Ectodermal cell (in vitro differentiated cells): ENCODE measurements around the gene RTL9. TPM values are rescaled to one million over a fixed set of nuclear protein-coding genes. Genes with fewer than 3 reads are reported as not detected.

ENCODE experiments used
- H3K27ac ChIP-seq: 2 replicates; pipeline ENCODE4 v1.7.0; 2013; ENCODE audit warnings: mild to moderate bottlenecking, low read depth, low read length; ENCODE audit not compliant: insufficient read depth, poor library complexity, severe bottlenecking
- H3K27me3 ChIP-seq: 2 replicates; pipeline ENCODE4 v1.7.0; 2013; ENCODE audit warnings: mild to moderate bottlenecking, low read length; ENCODE audit not compliant: insufficient read depth, control insufficient read depth, poor library complexity, severe bottlenecking
- H3K36me3 ChIP-seq: one replicate; pipeline ENCODE4 v1.7.0; 2013; ENCODE audit warnings: low read length; ENCODE audit not compliant: control insufficient read depth, insufficient read depth
- H3K4me1 ChIP-seq: one replicate; pipeline ENCODE4 v1.7.0; 2013; ENCODE audit warnings: low read length; ENCODE audit not compliant: control insufficient read depth, insufficient read depth
- H3K4me3 ChIP-seq: 2 replicates; pipeline ENCODE4 v1.7.0; 2013; ENCODE audit warnings: low read depth, low read length, control low read depth; ENCODE audit not compliant: insufficient read depth
- H3K9me3 ChIP-seq: 2 replicates; pipeline ENCODE4 v1.7.0; 2013; ENCODE audit warnings: mild to moderate bottlenecking, low read length, moderate library complexity; ENCODE audit not compliant: control insufficient read depth
- WGBS, 2 experiments: methylation state at CpG; one replicate each; pipeline ENCODE4 v1.1.7; 2013; ENCODE audit warnings: missing lambda C conversion rate in 2 of 2; 5-methylcytosine and 5-hydroxymethylcytosine counted together
- polyA plus RNA-seq, 4 experiments: library from polyadenylated mRNA; stranded (reverse); fragments of 50-300 nt; gene quantifications; one replicate each; pipeline ENCODE4 v1.2.3, GENCODE V29; 2013

Gene RTL9
- polyA plus RNA-seq (2013, experiment 1 of 4): 0.39 TPM
- polyA plus RNA-seq (2013, experiment 2 of 4): 0.34 TPM
- 0.16 TPM for polyA plus RNA-seq (2013, experiment 3 of 4)
- polyA plus RNA-seq (2013, experiment 4 of 4): 0.28 TPM

DNA sequence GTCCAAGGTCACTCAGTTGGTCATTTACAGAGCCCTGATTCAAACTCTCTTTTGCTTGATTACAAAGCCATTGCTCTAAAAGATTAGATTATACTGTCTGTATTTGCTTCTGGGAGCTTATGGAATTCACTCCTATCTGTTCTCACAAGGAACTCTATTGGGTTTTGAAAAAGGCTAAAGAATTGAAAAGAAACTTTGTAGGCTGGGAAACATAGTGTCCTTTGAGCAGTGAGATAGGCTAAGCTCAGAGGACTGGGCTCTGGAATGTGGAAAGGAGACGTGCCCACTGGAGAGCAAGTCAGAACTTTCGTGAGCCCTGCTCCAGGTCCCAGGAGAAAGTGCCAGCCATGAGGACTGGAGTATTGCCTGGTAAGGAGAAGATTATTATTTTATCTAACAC, at the start of gene RTL9:
Gene RTL9 (plus strand): TSS at position 301 of the 400 bp plus-strand sequence. CDS start 91,770 bp downstream, outside the sequence.
- Histone ChIP-seq H3K27ac (no peak within 1 kb of the TSS), H3K4me3 (no peak within 1 kb of the TSS), H3K4me1 (no peaks in the 10 kb centered on the region), H3K36me3 (no peaks in the 10 kb centered on the region), H3K27me3 (no peaks in the 10 kb centered on the region), H3K9me3 (no peaks in the 10 kb centered on the region)
- 73 to 100% methylated on average over 2 of the region's 2 CpGs for WGBS, 2 experiments

DNA sequence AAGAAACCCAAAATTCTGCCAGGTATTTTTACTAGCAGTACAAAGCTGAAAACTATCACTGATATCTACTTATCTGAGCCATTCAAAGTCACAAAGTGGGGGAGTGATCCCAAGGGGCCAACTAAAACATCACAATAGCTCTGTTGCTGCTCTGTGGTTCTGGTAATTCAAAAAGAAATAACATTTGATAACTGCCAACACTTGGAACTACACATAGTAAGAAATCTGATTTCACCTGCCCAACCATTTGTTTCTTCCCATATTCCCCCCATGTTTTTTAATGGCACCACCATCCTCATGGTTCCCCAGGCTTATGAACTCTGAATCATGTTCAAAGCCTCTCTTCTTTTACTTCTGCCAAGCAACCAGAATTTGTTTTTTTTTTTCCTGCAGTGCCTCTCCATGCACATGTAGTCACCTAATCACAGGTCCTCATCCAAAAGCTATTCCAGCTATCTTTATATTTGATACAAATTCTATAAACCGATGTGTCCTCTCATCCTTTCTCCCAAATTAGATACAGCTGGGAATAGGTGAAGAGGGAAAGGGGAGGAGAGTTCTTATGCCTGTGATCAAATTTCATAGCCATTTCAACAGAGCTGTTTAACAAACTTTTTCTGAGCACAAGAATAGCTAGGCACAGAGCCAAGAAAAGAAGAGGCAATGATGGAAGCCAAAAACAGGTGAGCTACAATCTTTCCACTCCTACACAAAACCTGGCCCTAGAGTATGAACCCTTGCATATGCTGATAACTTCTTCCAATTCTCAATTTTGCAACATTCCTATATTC, 48.5 kb upstream of the RTL9 start:
- H3K27ac ChIP-seq: no peak overlapping the region
- no peak overlapping the region for H3K4me3 ChIP-seq
- no CpG with 5 or more reads among the region's 1 CpG for WGBS, 2 experiments
- no peaks in the 10 kb centered on the region for H3K9me3 ChIP-seq
- no peaks in the 10 kb centered on the region for H3K4me1 ChIP-seq
- no peaks in the 10 kb centered on the region for H3K36me3 ChIP-seq
- no peaks in the 10 kb centered on the region for H3K27me3 ChIP-seq

- Histone ChIP-seq H3K36me3 (no peaks in the 10 kb centered on the region), H3K27me3 (no peaks in the 10 kb centered on the region), H3K9me3 (no peaks in the 10 kb centered on the region), H3K4me1 (no peaks in the 10 kb centered on the region), H3K4me3 (no peak overlapping the region), H3K27ac (no peak overlapping the region)
- WGBS, 2 experiments: 56 to 71% methylated on average over 1 of the region's 1 CpG
Observed at GRCh38 chrX:110310896-110311295, 47.8 kb upstream of the RTL9 start.

DNA sequence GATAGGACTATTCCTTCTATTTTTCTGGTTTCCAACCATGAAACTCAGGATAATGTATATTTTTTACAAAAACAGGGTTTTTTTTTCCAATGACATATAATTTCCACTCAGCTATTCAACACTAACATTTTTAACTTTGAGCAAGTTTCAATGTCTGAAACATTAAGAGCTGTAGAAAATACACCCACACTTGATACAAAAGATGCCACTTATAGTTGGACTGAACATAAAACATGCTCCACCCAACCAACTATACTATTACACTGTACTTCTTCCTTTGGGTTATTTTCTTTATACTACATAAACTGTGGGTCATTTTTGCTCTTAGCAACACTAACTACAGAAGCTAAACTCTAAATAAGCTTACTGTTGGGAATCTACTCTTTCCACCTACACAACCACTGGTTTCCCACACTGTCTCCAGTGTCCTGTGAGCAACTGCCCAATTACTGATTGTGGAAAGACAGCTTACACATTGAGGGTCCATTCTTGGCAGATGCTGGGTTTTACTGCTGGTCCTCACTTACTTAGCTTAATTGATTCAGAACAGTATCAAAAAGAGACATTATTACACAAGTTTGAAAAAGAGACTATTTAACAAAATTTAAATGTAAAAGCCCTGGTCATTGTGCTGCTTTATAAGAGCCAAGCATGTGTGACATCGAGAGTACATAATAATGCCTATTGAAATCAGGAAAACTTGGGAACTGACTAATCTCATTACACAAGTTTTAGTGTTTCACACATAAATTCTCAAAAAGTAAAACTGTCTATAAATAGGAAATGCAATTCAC, 47.0 kb upstream of the RTL9 start:
- Histone ChIP-seq H3K4me1 (no peaks in the 10 kb centered on the region), H3K9me3 (no peaks in the 10 kb centered on the region), H3K4me3 (no peak overlapping the region), H3K27me3 (no peaks in the 10 kb centered on the region), H3K27ac (no peak overlapping the region), H3K36me3 (no peaks in the 10 kb centered on the region)
- WGBS, 2 experiments: 93% methylated on average over 1 of the region's 1 CpG; no CpG with 5 or more reads in 1 of the 2 experiments

DNA sequence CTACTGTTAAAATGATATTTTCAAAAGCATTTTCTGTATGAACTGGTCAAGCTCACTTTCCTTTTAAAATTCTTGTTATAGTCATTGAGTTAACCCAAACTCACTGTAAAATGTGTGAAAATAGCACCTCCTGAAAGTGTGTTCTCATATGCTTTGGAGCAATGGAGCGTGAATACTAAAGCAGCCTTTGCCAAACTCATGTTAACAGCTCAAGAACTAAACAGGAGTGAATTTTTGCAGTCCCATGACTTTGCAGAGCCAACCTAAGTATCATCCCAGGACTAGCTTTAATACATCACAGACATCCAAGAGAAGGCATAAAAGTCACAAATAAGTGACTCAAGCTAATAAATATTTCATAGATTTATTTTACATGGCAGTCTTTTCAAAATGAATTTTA, 43.1 kb upstream of the RTL9 start:
- Histone ChIP-seq H3K27me3 (peaks cover 7% of the 10 kb centered on the region), H3K36me3 (no peaks in the 10 kb centered on the region), H3K4me3 (no peak overlapping the region), H3K4me1 (no peaks in the 10 kb centered on the region), H3K27ac (no peak overlapping the region), H3K9me3 (no peaks in the 10 kb centered on the region)
- 80 to 96% methylated on average over 1 of the region's 1 CpG for WGBS, 2 experiments

DNA sequence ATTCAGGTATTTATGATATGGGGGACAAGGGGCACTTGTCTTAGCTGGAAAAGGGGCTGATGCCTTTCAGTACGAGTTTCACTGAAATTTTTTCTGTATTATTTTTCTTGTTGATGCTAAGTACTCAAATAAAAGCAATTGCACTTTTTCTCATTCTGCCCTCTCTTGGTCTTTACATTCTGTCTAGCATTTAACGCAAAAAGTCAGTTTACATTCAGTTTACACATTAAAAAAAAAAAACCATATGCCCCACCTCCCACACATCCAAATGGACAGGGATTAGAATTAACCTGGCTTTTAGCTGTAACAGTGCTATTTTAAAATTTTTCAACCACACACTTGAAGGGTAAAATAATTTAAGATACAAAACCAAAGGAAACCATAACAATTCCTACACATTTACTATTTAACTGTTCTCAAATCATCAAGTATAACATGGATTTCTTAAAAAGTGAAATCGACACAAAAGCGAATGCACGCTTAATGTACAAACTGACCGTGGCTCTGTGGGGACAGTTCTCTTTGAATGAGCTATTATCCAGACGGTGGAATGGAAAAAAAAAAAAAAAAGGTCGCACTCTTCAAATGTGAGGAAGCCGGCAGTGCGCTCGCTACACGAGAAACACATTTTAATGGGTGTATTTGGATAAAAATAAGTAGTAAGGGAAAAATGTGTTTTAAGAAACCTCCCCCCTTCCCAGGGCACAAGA, 42.1 kb upstream of the RTL9 start:
- peaks cover 7% of the 10 kb centered on the region for H3K27me3 ChIP-seq
- H3K4me3 ChIP-seq: peak overlapping the region; percentile 69
- H3K36me3 ChIP-seq: no peaks in the 10 kb centered on the region
- no peaks in the 10 kb centered on the region for H3K9me3 ChIP-seq
- no peak overlapping the region for H3K27ac ChIP-seq
- H3K4me1 ChIP-seq: no peaks in the 10 kb centered on the region
- WGBS, 2 experiments: 7% methylated on average over 7 to 12 of the region's 12 CpGs

- Histone ChIP-seq H3K4me1 (no peaks in the 10 kb centered on the region), H3K27ac (no peak overlapping the region), H3K4me3 (peak overlapping the region; percentile 69), H3K27me3 (peaks cover 7% of the 10 kb centered on the region), H3K36me3 (no peaks in the 10 kb centered on the region), H3K9me3 (no peaks in the 10 kb centered on the region)
- 0% methylated on average over 39 to 40 of the region's 40 CpGs for WGBS, 2 experiments
Observed at GRCh38 chrX:110317061-110317819, 41.4 kb upstream of the RTL9 start.

DNA sequence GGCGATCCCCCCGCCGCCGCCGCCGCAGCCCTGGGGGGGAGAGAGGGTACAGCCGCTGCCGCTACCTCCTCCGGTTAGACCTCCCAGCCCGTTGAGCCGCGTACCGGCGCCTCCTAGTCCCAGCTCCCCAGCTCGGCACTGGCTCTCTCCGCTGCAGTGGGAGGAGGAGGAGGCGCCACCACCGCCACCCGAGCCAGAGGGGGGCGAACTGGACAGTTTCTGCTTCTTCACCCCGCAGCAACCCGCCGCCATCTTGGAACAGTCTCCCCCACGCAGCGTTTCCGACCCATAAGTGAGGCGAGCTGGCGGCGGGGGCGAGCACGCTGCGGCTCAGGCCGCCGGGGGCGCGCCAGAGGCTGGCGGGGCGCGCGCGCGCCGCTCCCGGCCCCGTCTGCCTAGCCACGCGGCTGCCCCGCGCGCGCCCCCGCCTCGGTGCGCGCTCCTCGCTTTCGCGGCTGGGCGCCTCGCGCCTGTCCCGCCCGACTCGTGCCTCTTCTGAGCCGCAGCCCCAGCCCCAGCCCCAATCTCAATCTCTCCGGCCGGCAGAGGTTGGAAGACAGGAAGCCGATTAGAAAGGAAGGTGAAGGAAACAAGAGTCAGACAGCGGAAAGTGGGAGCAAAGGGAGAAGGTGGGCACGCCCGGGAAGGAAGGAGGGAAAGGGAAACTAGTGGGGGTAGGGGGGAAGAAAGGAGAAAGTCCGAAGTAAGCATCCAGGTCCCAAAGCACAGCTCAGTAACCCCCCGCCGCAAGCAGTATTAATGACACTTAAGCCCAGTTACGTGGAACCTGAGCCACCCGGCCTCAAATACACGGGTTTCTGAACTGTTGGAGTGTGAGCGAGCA, 40.6 kb upstream of the RTL9 start, which contains the start of gene AMMECR1:
Gene AMMECR1 (minus strand): TSS at position 266 of the 844 bp plus-strand sequence. CDS start 14 bp downstream, at position 252.
- WGBS, 2 experiments: 1 to 2% methylated on average over 73 to 78 of the region's 78 CpGs
- Histone ChIP-seq H3K9me3 (no peaks in the 10 kb centered on the region), H3K4me3 (peak within 1 kb of the TSS; percentile 69), H3K27ac (no peak within 1 kb of the TSS), H3K27me3 (peaks cover 7% of the 10 kb centered on the region), H3K36me3 (no peaks in the 10 kb centered on the region), H3K4me1 (no peaks in the 10 kb centered on the region)

DNA sequence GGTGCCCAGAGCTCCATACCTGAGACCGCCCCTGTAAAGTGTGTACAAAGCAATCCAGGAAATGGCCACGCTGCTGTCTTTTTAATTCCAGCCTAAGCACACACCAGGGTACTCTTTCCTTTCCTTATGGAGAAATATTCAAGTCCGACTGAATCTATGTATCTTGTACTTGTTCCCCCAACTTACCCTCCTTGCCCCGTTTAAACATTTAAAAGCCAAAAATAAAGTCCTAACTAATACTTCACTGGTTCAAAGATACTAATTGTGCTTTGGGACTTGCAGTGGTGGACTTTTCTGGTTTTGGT, 40.0 kb upstream of the RTL9 start:
- Histone ChIP-seq H3K27ac (no peak overlapping the region), H3K4me3 (peak overlapping the region; percentile 39), H3K9me3 (no peaks in the 10 kb centered on the region), H3K4me1 (no peaks in the 10 kb centered on the region), H3K36me3 (no peaks in the 10 kb centered on the region), H3K27me3 (peaks cover 7% of the 10 kb centered on the region)
- 25% methylated on average over 4 of the region's 4 CpGs for whole genome bisulfite sequencing, 2 experiments
